NCI-H2227 (cell line): Measurements from ENCODE around the gene COL4A2.

Experiments
- DNase-seq: peaks from one replicate; lab custom pipeline; 2025; ENCODE audit not compliant: unreplicated experiment; lab: John Stamatoyannopoulos, UW

Gene COL4A2

DNA sequence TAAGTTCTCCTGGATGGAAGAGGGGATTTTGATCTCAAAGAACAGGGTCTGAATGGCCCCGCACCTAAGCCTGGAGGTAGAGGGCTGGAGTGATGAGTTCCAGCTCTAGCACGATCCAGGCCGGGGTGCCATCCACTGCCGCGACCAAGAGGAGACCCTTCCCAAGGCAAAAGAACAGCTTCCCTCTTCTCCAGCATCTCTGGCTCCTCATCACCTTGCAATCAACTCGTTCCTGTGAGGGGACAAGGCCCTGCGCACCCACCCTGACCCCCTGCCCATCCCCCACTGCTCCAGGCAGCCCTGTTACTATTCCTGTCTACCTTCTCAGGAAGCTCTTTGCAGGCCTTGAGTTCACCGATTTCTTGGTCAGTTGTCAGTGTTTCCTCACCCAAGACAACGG is 17.9 kb upstream of the COL4A2 start:
- no peak for DNase-seq

DNA sequence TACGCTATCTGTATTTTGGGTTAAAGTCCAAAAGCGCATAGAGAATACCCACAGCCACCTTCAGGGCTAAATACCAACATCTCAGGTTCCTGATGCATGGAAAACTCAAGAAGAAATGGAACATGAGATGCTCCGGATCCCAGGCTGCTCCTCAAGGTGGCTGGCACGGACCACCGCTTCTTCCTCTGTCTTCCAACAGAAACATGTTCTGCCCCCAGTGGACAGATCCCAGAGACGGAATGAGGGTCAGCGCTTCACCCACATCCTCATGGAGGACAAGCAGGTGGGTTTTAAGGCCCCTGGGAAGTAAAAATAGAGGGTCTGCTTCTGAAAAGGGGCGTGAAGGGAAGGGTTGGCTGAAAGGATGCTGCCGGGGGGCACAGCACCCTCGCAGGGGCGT is 17.4 kb upstream of the COL4A2 start:
- no peak for DNase-seq

DNA sequence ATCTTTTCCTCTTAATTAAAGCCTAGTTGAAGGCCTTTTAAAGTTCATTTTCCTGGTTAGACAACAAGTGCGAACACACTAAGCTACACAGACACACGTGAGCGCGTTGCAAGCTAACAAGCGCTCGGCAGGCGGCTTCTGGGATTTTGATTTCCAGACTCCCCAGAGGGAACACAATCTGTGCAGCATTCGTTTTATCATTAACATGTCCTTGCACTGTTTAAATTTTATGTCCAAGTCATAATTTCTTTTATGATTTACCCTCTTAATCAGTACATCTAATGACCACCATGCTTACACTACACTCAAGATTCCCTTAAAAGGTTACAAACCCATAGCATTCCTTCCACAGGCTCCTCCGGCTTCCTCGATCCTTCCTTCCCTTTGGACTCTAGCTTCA is 16.9 kb upstream of the COL4A2 start:
- DNase-seq: no peak

DNA sequence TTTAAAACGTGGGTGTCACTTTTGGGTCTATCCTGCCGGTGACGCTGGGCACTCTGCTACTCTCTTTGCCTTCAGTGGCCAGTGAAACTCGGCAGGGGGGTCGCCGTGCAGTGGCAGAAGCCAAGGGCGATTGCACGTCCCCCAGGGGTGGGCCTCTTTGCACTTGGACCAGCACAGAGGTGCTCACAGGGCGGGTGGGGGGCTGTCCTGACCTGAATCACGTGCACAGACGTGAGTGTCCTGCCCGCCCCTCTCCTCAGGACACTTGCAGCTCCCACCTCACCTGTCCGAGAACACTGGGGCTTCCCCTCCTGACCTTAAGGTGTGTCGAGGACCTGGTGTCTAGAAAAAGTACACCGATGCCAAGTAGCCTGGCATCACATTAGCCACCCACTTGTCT is 16.3 kb upstream of the COL4A2 start:
- DNase-seq: no peak

DNA sequence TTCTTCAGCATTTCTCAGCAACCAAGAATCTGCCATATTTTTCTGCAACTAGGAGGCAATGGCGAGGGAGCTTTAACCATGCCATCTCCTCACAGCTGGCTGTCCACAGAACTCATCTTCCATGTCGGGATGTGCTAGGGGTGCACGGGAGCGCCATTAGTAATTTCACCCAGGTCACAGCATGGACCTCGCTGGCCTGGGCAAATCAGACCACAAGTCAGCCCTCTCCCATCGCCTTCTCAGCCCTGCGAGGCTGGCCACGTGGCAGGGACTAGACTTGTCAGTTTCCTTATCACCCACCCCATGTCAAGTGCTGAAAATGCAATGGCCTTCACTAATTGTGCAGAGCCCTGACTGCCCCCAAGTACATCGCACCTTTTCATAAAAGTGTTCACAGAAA is 15.8 kb upstream of the COL4A2 start:
- no peak for DNase-seq

DNA sequence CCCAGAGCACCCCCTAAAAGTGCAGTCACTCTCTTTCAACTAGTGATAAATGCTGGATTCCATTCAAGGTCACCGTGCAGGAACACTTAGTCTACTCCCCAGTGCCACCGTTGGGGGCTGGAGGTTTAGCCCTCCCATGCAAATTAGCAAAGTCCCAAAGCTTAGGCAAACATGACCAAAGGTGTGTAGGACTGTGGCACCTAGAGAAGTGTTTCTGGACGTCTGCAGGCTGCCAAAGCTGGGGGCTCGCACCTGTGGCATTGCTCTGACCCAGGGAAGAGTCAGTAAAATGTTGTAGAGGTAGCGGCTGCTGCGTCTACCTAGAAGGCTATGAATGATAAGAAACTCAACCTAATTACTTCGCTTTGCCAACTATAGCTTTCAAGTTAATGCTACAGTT is 14.0 kb upstream of the COL4A2 start:
- no peak for DNase-seq

DNA sequence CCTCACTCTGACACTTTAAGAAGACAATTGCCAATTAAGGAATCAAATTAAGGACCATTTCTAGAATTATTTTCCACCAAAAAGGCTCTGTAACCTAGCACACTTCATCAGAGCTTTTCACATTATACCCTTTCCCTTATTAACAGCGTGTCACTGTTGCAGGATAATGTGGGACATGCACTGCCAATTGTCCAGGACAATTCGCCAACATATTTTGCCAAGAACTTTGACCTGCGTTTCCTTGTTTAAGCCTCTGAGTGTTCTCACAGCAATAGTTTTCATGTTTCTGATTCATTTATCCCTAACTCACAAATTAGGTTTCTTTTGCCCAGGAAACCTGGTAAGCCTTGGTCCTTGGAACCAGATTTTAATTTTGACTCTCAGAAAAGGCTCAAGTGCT is 13.4 kb upstream of the COL4A2 start:
- no peak for DNase-seq

DNA sequence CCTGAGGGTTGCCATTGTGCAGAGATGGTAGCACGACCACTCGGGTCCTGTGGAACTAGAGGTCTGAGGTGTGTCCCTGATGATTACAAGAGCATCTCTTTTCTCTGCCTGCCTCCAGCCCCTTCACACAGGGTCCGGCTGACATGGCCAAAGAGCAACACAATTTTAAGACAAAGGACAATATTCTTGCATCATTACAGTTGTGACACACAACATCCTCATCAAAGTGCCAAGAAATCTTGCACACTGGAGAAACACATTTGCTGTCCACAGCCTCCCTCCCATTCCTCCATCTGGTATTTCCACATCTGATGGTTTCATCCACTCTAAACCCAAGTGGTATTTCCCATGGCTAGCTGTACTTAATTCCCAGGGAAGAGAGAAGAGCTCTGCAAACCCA is 12.9 kb upstream of the COL4A2 start:
- DNase-seq: no peak

DNA sequence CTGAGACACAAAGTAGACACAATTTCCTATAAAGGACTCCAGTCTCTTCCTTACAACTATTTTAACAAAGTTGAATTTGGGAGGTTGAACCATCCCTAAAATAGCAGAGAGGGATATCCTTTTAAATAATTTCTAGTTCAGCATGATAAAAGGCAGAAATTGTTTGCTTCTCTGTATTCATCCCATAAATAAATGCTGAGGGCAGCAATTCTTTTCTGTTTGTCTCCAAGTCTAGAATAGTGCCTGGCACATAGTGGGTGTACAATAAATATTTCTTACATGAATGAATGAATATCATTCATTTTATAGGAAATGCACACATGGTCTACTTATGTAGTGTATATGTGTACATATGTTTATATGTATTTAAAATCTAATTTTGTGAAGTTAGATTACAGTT is 12.5 kb upstream of the COL4A2 start:
- DNase-seq: no peak

DNA sequence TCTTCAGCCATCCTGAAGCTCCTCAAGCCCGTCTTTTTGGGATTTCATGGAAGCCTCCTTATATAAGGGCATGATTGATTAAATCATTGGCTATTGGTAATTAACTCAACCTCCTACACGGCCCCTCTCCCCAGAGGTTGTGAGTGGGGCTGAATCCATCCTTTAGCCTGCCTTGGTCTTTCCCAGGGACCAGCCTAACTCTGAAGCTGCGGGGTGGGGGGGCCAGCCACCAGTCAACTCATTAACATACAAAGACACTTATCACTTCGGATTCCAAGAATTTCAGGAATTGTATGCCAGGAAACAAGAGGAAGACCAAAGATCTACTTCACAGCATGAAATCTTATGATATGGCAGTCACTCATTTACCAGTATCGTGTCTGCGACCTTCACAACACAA is 10.1 kb upstream of the COL4A2 start:
- no peak for DNase-seq

DNA sequence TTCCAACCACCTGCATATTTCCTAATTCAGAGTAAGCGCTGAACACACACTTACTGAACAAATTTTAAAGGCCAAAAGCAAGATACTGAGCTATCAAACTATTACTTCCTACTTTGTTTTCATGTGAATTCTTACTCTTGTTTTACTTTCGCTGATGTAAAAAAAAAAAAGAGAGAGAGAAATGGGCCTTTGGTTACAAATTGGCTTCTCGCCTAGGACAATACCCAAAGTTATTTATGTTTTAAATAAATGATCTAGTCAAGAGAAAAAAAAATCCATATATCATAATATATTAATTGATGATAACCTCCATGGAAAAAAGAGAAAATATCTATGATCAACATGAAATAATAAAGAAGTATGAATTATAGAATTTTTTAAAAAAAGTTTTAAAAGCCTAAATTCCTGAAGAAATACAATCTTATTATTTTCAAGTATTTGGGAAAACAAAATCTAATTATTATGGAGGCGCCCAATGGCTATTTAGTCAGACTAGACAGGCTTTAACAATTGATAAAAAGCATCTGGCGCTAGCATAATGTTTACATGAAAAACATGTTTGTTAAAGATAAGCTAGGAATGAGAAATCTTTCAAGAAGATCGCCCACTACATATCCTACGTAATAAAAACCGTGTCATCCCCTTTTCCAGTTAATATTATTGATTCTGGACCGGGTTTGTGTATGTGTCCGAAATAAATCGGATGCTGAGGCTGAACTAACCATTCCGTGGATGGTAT is 9.1 kb upstream of the COL4A2 start:
- DNase-seq: no peak

DNA sequence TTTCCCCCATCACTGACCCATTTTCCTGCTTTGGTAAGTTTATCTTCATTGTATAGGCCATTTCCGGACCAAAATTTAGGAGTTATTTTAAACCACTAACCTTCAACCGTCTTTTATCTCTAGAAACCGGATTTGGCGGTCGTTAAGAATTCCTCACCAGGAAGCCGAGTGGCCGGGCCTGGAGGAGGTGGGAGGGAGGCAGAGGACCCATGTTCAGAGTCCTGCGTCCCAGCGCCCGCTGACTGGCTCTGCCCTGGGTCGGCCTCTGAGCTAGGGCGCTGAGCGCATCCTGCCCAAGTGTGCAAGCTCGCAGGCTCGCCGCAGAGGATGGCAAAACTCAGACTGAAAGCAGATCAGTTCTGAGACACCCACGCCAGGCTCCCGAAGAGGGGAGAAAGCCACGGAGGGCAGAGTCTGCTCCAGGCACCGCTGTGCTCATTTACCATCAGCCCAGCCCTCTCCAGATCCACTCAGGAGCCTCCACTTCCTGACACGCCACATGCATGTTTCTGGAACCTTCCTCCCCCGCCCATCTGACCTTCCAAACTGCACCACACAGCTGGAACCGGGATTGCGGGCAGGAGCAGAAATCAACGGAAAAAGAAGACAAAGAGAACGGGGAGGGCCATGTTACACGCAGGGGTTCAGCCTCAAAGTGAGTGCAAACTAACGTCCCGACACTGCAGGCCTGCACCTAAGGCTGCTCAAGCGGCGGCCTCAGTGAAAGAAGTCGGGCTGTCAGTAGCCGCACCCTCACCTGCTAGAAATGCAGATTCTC is 8.4 kb upstream of the COL4A2 start:
- no peak for DNase-seq

DNA sequence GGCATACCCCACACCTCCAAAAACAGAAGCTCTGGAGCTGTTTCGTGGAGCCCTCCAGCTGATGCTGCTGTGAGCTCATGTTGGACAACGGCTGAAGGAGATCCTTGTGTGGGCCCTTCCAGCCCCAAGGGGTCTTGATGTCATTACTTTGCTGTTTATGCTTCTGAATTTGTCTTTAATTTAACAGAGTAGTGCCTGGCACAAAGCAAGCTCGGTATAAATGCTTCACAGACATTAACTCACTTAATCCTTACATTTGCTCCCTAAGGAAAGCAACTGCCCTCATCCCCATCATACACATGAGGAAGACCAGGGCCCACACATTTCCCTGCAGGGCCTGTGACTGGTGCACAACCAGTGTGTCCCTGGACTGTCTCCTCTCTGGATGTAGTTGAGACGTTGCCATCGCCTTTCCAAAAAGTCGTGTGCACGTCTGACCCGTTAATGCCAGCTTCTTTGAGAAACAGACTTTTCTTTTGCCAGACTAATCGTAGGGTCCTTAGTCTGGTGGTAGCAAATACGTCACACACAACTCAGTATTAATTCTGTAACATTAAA is 7.7 kb upstream of the COL4A2 start:
- no peak for DNase-seq

DNA sequence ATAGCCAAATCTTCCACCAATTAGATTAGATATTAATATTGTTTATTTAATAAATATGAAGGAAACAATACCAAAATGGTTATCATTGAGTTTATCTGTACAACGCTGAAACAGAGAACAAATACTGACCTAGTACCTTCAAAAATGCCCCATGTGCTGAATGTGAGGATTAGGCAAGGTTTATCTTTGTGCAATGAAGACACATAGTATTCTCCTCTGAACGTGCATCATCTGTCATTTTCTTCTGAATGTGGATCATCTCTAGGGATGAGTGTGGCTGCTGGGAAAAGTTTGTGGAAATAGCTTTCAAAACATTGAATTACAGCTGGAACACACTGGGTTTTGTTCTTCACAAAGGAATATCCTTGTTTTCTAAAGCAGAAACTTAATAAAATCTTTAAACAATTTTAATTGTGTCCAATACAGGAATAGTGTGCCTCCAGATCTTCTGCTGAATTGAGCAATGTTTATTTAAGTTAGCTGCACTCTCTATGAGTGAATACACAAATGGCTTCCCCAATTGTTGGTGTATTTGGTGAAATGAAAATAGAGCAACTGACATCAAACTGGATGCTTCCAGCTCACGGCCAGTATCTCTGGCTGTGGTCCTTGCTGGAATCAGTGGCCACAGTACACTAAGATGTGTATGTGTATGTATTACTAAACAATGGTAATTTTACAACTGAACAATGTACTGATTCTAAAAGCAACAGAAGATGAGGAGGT is 6.8 kb upstream of the COL4A2 start:
- DNase-seq: no peak

DNA sequence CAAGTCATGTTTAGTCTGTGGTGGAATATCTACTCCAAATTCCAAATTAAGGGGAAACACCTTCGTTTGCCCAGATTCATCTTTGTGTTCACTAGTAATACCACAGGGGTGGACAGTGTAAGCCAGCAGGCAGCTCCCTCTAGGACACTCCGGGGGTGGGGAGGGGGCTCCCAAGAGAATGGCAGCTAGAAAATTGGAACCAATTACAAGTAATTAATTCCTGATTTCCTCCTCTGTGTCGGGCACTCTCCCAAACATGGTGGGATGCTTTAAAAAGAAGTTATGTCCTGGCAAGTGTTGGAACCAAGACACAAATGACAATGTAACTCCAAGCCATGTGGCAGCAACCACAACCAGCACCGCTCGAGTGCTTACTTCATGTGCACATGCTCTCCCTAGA is 6.0 kb upstream of the COL4A2 start:
- no peak for DNase-seq

DNA sequence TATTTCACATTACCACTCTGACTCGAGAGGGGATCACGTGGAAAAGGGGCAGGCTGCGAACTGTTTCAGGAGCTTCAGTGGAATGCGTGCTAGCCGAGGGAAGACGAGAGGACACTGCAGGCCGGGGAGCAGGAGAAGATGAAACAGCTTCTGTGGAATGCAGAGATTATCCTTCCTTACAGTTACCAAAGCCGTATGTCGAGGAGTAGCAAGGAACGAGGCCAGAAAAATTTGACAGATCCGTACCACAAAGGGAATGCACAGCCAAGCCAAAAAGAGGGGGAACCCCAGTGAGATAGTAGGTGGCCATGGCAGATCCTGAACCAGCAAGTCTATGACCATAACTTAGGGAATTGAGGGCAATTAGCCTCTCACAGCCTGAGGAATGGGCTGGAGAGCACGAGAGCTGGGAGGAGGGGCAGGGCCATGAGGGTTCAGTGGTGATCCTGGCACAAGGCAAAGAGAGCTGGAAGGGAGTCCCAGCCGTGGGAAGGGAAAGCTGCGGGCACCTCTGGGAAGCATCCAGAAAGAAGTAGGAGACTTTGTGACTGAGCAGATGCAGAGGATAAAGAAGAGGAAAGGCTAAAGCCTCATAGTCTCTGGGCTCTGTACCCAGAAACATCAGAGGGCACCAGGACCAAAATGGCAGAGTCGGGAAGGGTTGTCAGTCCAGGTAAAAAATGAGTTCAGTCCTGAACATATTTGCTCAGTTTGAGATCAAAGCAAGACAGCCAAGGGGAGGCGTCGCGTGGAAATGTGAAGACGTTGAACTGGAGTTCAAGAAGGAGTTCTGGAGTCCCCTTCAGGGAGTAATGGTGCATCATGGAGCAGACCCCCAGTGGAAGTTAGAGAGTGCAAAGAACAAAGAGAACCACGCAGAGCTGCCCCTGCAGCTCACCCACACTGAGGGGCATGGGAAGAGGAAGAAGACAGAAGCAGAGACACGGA is 5.2 kb upstream of the COL4A2 start:
- DNase-seq: no peak

DNA sequence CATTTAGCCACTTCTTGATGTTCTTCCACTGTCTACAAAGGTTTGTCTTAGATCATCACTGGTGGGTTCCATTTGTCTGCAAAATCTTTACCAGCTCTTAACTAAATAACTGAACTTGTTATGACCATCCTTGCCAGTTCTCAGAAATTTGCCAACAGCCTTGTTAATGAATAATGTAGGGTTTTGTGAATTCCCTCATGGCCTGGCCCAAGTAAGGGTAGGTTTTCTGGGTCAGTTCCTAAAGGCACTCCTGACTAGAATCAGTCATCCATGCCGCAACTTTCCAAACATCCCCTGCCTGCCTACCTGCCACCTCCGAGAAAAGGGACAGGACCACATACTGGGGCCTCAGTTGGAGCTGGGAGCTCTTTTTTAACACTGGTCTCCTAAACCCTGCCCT is 4.1 kb upstream of the COL4A2 start:
- DNase-seq: no peak

DNA sequence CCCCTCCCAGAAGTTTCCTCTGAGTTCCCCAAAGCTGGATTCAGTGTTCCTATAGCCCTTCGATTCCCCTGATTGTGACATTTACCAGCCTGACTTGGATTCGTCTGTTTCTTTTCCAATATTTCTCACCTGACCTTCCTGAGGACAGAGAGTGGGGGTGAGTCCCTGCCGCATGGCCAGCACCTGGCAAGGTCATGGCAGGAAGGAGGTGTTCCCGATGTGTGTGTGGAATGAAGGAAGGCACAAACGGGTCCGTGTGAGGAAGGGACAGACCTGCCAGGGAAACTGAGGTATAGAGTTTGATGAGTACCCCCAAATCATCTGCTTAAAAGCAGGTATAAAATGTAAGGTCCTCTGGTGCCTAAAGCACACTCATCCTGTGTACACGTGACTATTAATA is 3.4 kb upstream of the COL4A2 start:
- DNase-seq: no peak

DNA sequence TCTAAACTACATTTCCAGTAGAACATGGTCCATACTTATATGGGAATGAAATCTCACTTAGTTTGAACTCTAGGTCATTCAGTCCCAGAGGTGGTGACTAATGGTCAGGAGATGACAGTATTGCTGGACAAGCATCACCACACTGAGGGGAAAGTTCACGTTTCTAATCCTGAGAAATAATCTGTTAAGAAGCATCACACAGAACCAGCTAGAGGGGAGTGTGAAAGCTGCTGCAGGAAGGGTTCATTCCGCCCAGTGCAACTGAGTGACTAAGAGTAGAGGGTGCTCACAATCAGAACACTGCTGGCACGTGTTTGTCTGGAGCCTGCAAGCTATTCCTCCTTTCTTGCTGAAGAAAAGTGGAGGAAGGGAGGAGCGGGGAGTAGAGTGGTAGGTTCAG is 2.8 kb upstream of the COL4A2 start:
- DNase-seq: no peak

DNA sequence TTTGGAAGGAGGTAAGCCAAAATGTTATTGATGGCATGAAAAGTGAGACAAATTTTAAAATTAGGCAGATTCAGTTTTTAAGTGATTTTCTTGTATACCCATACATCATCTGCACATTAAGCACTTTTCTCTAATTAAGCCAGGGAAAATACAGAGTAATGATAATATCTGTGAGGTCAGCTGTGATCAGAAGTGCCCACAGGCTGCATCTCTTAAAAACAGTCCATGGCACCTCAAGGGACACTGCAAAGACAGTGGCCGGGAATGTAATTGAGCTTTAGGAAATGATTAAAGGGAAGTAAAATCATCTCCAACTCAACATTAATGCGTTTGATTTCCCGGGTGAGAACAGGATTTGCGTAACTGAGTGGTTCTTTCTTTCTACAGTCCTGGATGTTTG is 2.1 kb upstream of the COL4A2 start:
- DNase-seq: no peak

DNA sequence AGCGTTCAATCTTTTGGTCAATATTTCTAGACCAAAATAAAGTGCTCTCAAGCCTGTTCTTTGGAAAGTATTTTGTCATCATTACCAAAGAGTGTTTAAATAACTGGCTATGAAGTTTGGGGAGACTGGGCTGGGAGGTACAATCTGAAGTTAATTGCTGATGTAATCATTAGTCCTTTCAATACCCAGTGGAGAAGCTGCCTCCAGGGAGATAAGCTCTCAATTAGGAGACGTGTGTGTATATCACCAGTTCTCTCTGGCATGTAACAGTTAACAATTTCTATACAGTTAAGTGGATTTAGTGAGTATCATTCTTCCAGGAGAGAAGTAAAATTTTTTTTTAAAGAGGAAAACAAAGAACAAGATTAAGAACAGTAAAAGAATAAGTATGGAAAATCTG is 1.5 kb upstream of the COL4A2 start:
- no peak for DNase-seq
